ENCODE results near the gene RUNDC1.
"Not testable (repeated sequence)": the region's sequence is repeated elsewhere in the genome, so short reads cannot be mapped to it uniquely, and the experiment has no call there.

RUNDC1 gene

GRCh38 chr17:42980274-42980765 lies at the start of gene RUNDC1:
RUNDC1 (plus strand) TSS chr17:42980565; CDS start chr17:42980577, 12 bp downstream.
- peak; percentile 82 to 92 (median 88) for DNase-seq (ENCODE audit: low read depth in 4 of 4, low spot score in 1 of 4)

DNA sequence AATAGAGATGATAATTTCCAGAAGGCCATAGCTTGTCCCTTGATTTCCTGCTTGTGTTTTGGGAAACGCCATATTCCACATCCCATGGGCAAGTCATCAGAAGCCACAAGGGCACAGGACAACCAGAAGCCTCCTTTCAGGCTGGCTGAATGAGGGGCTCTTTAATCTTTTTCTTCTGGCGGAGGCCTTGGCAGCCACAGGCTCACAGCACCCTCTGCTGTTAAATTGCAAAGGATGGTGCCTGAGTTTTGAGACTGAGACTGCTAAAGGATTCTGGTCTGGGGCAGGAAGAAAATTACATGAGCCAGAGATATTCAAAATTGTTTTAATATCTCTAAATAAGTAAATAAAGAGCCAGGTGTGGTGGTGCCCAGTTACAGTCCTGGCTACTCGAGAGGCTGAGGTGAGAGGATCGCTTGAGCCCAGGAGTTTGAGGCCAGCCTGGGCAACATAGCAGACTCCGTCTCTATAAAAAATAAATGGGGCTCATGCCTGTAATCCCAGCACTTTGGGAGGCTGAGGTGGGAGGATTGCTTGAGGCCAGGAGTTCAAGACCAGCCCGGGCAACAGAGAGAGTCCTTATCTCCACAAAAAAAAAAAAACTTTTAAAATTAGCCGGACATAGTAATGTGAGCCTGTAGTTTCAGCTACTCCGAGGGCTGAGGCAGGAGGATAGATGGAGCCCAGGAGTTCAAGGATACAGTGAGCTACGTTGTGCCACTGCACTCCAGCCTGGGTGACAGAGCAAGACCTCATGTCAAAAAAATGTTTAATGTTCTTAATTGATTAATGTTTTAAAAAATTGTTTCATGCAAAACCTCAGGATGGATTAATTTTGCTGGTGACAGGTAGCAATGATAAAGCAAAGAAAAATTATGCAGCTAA lies 42.4 kb upstream of the RUNDC1 start:
- no peak for DNase-seq (ENCODE audit: low read depth in 4 of 4, low spot score in 1 of 4)

- no peak for DNase-seq (ENCODE audit: low read depth in 4 of 4, low spot score in 1 of 4)
Measured at GRCh38 chr17:42944211-42944610, 36.2 kb upstream of the RUNDC1 start.

- no peak for DNase-seq (ENCODE audit: low read depth in 4 of 4, low spot score in 1 of 4)
Measured at GRCh38 chr17:42946812-42947211, 33.6 kb upstream of the RUNDC1 start.

- DNase-seq (ENCODE audit: low read depth in 4 of 4, low spot score in 1 of 4): no peak
Measured at GRCh38 chr17:42950044-42950783, 30.2 kb upstream of the RUNDC1 start.

- DNase-seq (ENCODE audit: low read depth in 4 of 4, low spot score in 1 of 4): no peak
Measured at GRCh38 chr17:42953669-42954068, 26.7 kb upstream of the RUNDC1 start.

DNA sequence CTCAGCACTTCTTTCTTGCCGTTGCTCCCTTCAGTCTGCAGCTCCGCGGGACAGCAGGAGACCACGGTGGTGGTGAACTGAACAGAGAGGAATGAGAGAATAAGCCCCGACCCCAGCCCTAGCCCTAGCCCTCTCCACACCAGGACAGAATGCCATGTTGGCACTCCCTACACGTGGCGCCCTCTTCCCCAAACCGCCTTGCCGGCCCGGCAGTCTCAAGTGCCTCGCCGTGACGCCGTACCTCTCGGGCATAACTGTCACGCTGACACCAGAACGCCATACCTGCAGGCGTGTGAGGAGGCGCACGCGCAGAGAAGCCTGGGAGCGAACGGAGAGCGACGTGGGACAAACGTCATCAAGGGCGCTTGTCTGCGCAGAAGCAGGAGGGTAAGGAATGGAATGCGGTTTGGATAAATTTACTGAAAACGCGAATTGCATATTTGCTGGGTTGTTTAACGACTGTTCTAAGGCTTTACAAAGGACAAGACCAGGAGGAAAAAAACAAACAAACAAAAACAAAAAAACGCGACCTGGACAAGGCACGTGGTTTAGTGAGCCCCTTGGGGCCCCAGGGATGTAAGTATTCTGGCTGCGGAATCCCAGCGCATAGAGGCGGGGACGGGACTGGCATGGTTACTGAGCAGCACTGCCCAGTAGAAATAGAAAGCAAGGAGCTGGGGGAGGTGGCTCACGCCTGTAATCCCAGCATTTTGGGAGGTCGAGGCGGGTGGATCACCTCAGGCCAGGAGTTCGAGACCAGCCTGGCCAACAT lies 16.0 kb upstream of the RUNDC1 start, which contains the start of gene AARSD1:
Gene AARSD1, minus strand, starts transcription at position 294 of the 772 bp plus-strand sequence. Its CDS starts 14 bp downstream, at position 280.
- peak; percentile 65 to 84 (median 77) for DNase-seq (ENCODE audit: low read depth in 4 of 4, low spot score in 1 of 4)

DNA sequence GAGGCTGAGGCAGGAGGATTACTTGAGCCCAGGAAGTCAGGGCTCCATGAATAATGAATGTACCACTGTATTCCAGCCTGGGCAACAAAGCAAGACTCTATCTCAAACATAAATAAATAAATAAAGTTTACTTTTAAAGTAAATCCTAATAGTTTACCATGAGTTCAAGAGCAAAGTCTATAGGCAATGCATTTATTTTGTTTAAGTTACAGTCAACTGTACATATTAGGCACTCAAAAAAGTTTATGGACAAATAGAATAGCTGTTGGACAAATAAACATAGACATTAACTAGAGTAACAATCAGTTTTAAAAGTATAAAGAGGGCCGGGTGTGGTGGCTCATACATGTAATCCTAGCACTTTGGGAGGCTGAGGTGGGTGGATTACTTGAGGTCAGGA lies 12.4 kb upstream of the RUNDC1 start:
- no peak for DNase-seq (ENCODE audit: low read depth in 4 of 4, low spot score in 1 of 4)

- DNase-seq (ENCODE audit: low read depth in 4 of 4, low spot score in 1 of 4): no peak
Measured at GRCh38 chr17:42969001-42969581, 11.3 kb upstream of the RUNDC1 start.

- DNase-seq (ENCODE audit: low read depth in 4 of 4, low spot score in 1 of 4): no peak
Measured at GRCh38 chr17:42971589-42971988, 8.8 kb upstream of the RUNDC1 start.

DNA sequence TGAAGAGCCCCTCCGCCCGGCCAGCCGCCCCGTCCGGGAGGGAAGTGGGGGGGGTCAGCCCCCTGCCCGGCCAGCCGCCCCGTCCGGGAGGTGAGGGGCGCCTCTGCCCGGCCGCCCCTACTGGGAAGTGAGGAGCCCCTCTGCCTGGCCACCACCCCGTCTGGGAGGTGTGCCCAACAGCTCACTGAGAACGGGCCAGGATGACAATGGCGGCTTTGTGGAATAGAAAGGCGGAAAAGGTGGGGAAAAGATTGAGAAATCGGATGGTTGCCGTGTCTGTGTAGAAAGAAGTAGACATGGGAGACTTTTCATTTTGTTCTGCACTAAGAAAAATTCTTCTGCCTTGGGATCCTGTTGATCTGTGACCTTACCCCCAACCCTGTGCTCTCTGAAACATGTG lies 7.0 kb upstream of the RUNDC1 start:
- not testable (repeated sequence) for DNase-seq (ENCODE audit: low read depth in 4 of 4, low spot score in 1 of 4)

DNA sequence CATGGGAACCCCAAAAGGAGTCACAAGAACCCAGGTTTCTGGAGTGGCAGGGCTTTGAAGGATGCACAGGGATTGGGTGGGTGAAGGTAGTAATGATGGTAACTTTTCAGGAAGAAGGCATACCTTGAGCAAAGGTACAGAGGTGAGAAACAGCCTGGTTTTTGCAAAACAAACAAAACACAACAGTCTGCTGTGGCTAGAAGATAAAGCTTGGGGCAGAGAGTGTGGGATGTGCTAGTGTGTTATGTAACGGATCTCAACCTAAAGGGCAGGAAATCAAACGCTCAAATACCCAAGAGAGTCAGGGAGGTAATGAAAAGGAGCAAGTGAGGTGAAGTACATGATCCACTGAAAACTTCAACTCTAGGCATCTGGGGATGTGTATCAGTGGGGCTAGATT lies 5.1 kb upstream of the RUNDC1 start:
- no peak for DNase-seq (ENCODE audit: low read depth in 4 of 4, low spot score in 1 of 4)

- DNase-seq (ENCODE audit: low read depth in 4 of 4, low spot score in 1 of 4): not testable (repeated sequence)
Measured at GRCh38 chr17:42975701-42976100, 4.7 kb upstream of the RUNDC1 start.

DNA sequence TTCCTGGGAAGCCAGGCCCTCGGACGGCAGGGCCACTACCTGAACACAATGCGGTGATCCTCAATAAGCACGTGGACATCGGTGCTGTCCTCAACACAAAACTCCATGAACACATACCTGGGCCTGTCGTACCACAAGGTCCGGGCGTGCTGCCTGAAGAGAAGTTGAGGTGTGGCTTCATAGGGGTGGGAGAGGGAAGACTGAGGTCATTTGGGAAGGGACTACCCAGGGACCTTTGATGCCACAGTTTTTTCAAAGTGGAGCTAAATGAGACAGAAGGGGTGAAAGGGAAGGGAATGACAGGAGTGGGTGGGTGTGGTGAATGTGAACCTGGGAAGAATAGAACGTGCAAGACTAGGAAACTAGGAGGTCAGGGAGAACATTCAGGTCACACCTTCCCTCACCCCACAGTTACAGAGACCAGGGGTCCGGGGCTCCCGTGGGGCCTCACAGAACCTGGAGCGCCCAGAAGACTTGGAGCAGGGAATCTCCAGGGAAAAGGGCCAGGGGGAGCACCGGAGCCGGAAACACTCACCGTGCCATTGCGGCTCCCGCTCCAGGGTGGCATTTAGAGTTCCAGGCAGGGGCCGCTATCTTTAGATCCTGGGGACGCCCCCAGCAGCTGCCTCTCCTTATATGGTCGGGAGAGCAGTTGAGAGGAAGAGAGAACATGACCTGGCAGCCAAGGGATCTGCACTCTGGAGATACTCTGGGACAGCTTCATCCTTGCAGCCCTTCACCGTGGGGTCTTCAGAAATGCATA lies 673 bp upstream of the RUNDC1 start, which contains the start of gene PTGES3L:
Gene PTGES3L, minus strand, starts transcription at position 570 of the 763 bp plus-strand sequence. Its CDS starts 27 bp downstream, at position 543.
- no peak for DNase-seq (ENCODE audit: low read depth in 4 of 4, low spot score in 1 of 4)

- peak in 3 of 4 experiments; percentile 30 to 64 (median 55) for DNase-seq (ENCODE audit: low read depth in 4 of 4, low spot score in 1 of 4)
Measured at GRCh38 chr17:42980766-42981397, 517 bp downstream of the RUNDC1 start.

DNA sequence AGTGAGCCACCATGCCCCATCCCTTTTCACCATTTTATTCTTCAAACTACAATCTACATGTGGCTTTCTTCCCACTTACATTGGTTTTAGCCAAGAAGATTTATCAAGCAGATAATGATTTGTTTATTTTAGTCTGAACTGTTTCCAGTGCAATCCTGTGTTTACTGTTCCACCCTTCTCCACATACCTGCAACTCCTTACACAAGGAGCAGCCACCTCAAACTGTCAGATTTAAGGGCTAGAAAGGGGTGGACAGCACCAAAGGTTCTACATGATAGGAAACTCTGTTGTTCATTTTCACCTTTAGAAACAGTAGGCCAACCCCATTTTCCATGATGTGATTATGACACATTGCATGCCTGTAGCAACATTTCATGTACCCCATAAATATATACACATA lies 1.9 kb downstream of the RUNDC1 start:
- DNase-seq (ENCODE audit: low read depth in 4 of 4, low spot score in 1 of 4): no peak

DNA sequence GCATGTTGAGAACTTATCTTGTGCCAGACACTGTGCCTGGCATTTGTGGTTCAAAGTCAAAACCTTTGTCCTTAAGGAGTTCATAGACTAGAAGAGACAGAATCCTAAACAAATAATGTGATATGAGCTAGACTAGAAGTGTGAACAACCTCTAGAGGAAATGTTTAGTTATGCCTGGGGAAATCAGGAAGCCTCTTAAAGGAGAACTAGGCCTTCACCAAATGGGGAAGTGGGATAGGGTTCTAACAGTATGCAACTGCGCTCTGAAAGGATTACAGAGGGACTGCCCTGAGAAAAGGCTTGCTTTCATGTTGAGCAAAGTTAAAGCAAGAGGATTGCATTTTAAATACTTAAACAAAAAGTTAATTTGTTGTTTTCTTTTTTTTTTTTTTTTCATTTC lies 4.9 kb downstream of the RUNDC1 start:
- DNase-seq (ENCODE audit: low read depth in 4 of 4, low spot score in 1 of 4): no peak

DNA sequence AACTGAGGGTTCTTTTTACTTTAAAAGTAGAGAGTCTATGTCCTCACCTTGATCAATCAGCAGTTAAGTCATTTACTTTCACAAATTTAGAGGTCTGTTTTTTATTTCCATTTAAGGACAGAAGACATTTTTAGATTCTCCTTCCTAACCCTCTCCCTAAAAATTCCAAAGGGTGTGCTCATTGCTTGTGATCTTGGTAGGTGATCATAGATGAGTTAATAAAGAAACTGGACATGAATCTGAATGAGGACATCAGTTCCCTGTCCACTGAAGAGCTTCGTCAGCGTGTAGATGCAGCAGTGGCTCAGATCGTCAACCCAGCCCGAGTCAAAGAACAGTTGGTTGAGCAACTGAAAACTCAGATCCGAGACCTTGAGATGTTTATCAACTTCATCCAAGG lies 8.8 kb downstream of the RUNDC1 start:
- no peak for DNase-seq (ENCODE audit: low read depth in 4 of 4, low spot score in 1 of 4)

Data from stimulated activated CD4-positive, alpha-beta T cell treated with anti-CD3 and anti-CD28 coated beads, Interleukin-1b, Interleukin-23, amount 100 ng/mL, for 24 hours (primary cell).